ENCODE data around the gene CDADC1.

CDADC1 gene

GRCh38 chr13:49304763-49305700 lies 57.3 kb downstream of the CDADC1 start:
- Histone ChIP-seq H4K20me1 (ENCODE audit: low read depth, low read length) (no peaks in the 10 kb centered on the region), H3K4me2 (ENCODE audit: low read depth, low read length, poor library complexity, severe bottlenecking) (no peak overlapping the region), H3K9ac (ENCODE audit: low read length) (no peak overlapping the region)

GRCh38 chr13:49305792-49306425 lies 58.2 kb downstream of the CDADC1 start:
- H3K4me2 ChIP-seq (ENCODE audit: low read depth, low read length, poor library complexity, severe bottlenecking): no peak overlapping the region
- H3K9ac ChIP-seq (ENCODE audit: low read length): no peak overlapping the region
- H3K36me3 ChIP-seq (ENCODE audit: low read length): no peaks in the 10 kb centered on the region
- H3K27ac ChIP-seq (ENCODE audit: low read depth, low read length): no peak overlapping the region
- H3K9me3 ChIP-seq (ENCODE audit: insufficient read depth, low read length): no peaks in the 10 kb centered on the region
- TF ChIP-seq EZH2phosphoT487 (conservative IDR thresholded peaks at IDR 0.05; ENCODE audit: low read length): no peak
- TF ChIP-seq CTCF (IDR thresholded peaks at IDR 0.05; ENCODE audit: insufficient read depth, low read length, poor library complexity, severe bottlenecking): no peak
- H3K79me2 ChIP-seq (ENCODE audit: insufficient read depth, low read length): no peaks in the 10 kb centered on the region
- no peaks in the 10 kb centered on the region for H3K9me2 ChIP-seq (replicated peaks; ENCODE audit: insufficient read depth, low read length)
- H4K20me1 ChIP-seq (ENCODE audit: low read depth, low read length): no peaks in the 10 kb centered on the region
- H3K27me3 ChIP-seq (ENCODE audit: low read length): no peaks in the 10 kb centered on the region
- no peaks in the 10 kb centered on the region for H3F3A ChIP-seq (ENCODE audit: insufficient read depth)
- H3K4me3 ChIP-seq (ENCODE audit: insufficient read depth, low read length, poor library complexity, severe bottlenecking): no peak overlapping the region
- H2AFZ ChIP-seq (ENCODE audit: low read depth, low read length, severe bottlenecking): no peak overlapping the region

More at GRCh38 chr13:49304763-49305700, 57.3 kb downstream of the CDADC1 start:
- no peaks in the 10 kb centered on the region for H3K9me2 ChIP-seq (replicated peaks; ENCODE audit: insufficient read depth, low read length)
- no peak overlapping the region for H3K4me3 ChIP-seq (ENCODE audit: insufficient read depth, low read length, poor library complexity, severe bottlenecking)
- no peaks in the 10 kb centered on the region for H3K9me3 ChIP-seq (ENCODE audit: insufficient read depth, low read length)
- H2AFZ ChIP-seq (ENCODE audit: low read depth, low read length, severe bottlenecking): no peak overlapping the region
- H3K27ac ChIP-seq (ENCODE audit: low read depth, low read length): no peak overlapping the region
- no peaks in the 10 kb centered on the region for H3K27me3 ChIP-seq (ENCODE audit: low read length)
- H3F3A ChIP-seq (ENCODE audit: insufficient read depth): no peaks in the 10 kb centered on the region
- no peaks in the 10 kb centered on the region for H3K79me2 ChIP-seq (ENCODE audit: insufficient read depth, low read length)
- no peaks in the 10 kb centered on the region for H3K36me3 ChIP-seq (ENCODE audit: low read length)
- no peak for TF ChIP-seq CTCF (IDR thresholded peaks at IDR 0.05; ENCODE audit: insufficient read depth, low read length, poor library complexity, severe bottlenecking)

GRCh38 chr13:49307365-49307764 lies 59.6 kb downstream of the CDADC1 start:
- Histone ChIP-seq H3K4me2 (ENCODE audit: low read depth, low read length, poor library complexity, severe bottlenecking) (no peak overlapping the region), H3F3A (ENCODE audit: insufficient read depth) (no peaks in the 10 kb centered on the region), H2AFZ (ENCODE audit: low read depth, low read length, severe bottlenecking) (no peak overlapping the region), H3K36me3 (ENCODE audit: low read length) (no peaks in the 10 kb centered on the region), H3K9me3 (ENCODE audit: insufficient read depth, low read length) (no peaks in the 10 kb centered on the region), H3K79me2 (ENCODE audit: insufficient read depth, low read length) (no peaks in the 10 kb centered on the region), H3K27me3 (ENCODE audit: low read length) (no peaks in the 10 kb centered on the region), H3K9me2 (replicated peaks; ENCODE audit: insufficient read depth, low read length) (no peaks in the 10 kb centered on the region), H3K4me3 (ENCODE audit: insufficient read depth, low read length, poor library complexity, severe bottlenecking) (no peak overlapping the region), H4K20me1 (ENCODE audit: low read depth, low read length) (no peaks in the 10 kb centered on the region), H3K9ac (ENCODE audit: low read length) (no peak overlapping the region), H3K27ac (ENCODE audit: low read depth, low read length) (no peak overlapping the region)
- TF ChIP-seq CTCF (IDR thresholded peaks at IDR 0.05; ENCODE audit: insufficient read depth, low read length, poor library complexity, severe bottlenecking) (no peak), EZH2phosphoT487 (conservative IDR thresholded peaks at IDR 0.05; ENCODE audit: low read length) (no peak)
